ENCODE results near the gene PDE7B. TPM values are rescaled to one million over a fixed set of nuclear protein-coding genes. Genes with fewer than 3 reads are reported as not detected.

PDE7B gene
- total and polyA plus RNA-seq, 2 of the 13 experiments (the other 11 are each of a cell fraction or from before 2014, with no cell fraction given) = not detected

- Histone ChIP-seq H4K20me1 (ENCODE audit: insufficient read depth, low read length) (no peaks in the 10 kb centered on the region), H3K9me3 (ENCODE audit: low read length) (no peaks in the 10 kb centered on the region), H3K27ac (ENCODE audit: extremely low read length, insufficient read depth, low read length) (no peak overlapping the region), H3K4me2 (ENCODE audit: low read depth, low read length) (no peak overlapping the region), H3K4me1 (ENCODE audit: insufficient read depth, low read length) (no peaks in the 10 kb centered on the region), H3K9ac (ENCODE audit: insufficient read depth, low read depth, low read length) (no peak overlapping the region), H2AFZ (ENCODE audit: low read length) (no peak overlapping the region), H3K4me3 (replicated peaks in 1 of 3; ENCODE audit: insufficient read depth in 1 of 3, low read depth in 2 of 3, low read length in 3 of 3) (no peak overlapping the region), H3K27me3 (ENCODE audit: control insufficient read depth in 1 of 2, insufficient read depth in 2 of 2, low read length in 2 of 2) (no peaks in the 10 kb centered on the region), H3K79me2 (ENCODE audit: insufficient read depth, low read length) (no peaks in the 10 kb centered on the region), H3K36me3 (replicated peaks in 1 of 2; ENCODE audit: control insufficient read depth in 1 of 2, insufficient read depth in 2 of 2, low read length in 2 of 2) (no peaks in the 10 kb centered on the region)
- ATAC-seq = no peak
- no peak for DNase-seq (ENCODE audit: low spot score)
- intact Hi-C loops (cut with micrococcal nuclease; ENCODE audit: unreplicated experiment) = no loop called here
- BruUV-seq (replicated peaks) = no TSS peak
- POLR2A ChIA-PET = no interaction called here
- CTCF ChIA-PET (ENCODE audit: low intra/inter-chr PET ratio, low total read pairs) = no interaction called here
- FAIRE-seq = no peak
- 22% methylated on average over 3 of the region's 3 CpGs for WGBS (ENCODE audit: low lambda C conversion rate)
- in situ Hi-C loops (cut with HindIII; ENCODE audit: extremely low pct_ligation_motif_present, low pct_unique_long_range_greater_than_20kb) = no loop called here
- no peak for TF ChIP-seq ZNF253 (CRISPR knock-in tag; IDR thresholded peaks at IDR 0.05; ENCODE audit: borderline replicate concordance)
- no peak for TF ChIP-seq STAG1 (CRISPR knock-in tag; IDR thresholded peaks at IDR 0.05)
- TF ChIP-seq TCF7 (IDR thresholded peaks at IDR 0.05; ENCODE audit: low read depth) = no peak
- TF ChIP-seq, protein P1, sequence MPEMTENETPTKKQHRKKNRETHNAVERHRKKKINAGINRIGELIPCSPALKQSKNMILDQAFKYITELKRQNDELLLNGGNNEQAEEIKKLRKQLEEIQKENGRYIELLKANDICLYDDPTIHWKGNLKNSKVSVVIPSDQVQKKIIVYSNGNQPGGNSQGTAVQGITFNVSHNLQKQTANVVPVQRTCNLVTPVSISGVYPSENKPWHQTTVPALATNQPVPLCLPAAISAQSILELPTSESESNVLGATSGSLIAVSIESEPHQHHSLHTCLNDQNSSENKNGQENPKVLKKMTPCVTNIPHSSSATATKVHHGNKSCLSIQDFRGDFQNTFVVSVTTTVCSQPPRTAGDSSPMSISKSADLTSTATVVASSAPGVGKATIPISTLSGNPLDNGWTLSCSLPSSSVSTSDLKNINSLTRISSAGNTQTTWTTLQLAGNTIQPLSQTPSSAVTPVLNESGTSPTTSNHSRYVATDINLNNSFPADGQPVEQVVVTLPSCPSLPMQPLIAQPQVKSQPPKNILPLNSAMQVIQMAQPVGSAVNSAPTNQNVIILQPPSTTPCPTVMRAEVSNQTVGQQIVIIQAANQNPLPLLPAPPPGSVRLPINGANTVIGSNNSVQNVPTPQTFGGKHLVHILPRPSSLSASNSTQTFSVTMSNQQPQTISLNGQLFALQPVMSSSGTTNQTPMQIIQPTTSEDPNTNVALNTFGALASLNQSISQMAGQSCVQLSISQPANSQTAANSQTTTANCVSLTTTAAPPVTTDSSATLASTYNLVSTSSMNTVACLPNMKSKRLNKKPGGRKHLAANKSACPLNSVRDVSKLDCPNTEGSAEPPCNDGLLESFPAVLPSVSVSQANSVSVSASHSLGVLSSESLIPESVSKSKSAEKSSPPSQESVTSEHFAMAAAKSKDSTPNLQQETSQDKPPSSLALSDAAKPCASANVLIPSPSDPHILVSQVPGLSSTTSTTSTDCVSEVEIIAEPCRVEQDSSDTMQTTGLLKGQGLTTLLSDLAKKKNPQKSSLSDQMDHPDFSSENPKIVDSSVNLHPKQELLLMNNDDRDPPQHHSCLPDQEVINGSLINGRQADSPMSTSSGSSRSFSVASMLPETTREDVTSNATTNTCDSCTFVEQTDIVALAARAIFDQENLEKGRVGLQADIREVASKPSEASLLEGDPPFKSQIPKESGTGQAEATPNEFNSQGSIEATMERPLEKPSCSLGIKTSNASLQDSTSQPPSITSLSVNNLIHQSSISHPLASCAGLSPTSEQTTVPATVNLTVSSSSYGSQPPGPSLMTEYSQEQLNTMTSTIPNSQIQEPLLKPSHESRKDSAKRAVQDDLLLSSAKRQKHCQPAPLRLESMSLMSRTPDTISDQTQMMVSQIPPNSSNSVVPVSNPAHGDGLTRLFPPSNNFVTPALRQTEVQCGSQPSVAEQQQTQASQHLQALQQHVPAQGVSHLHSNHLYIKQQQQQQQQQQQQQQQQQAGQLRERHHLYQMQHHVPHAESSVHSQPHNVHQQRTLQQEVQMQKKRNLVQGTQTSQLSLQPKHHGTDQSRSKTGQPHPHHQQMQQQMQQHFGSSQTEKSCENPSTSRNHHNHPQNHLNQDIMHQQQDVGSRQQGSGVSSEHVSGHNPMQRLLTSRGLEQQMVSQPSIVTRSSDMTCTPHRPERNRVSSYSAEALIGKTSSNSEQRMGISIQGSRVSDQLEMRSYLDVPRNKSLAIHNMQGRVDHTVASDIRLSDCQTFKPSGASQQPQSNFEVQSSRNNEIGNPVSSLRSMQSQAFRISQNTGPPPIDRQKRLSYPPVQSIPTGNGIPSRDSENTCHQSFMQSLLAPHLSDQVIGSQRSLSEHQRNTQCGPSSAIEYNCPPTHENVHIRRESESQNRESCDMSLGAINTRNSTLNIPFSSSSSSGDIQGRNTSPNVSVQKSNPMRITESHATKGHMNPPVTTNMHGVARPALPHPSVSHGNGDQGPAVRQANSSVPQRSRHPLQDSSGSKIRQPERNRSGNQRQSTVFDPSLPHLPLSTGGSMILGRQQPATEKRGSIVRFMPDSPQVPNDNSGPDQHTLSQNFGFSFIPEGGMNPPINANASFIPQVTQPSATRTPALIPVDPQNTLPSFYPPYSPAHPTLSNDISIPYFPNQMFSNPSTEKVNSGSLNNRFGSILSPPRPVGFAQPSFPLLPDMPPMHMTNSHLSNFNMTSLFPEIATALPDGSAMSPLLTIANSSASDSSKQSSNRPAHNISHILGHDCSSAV (CRISPR knock-in tag; IDR thresholded peaks at IDR 0.05; ENCODE audit: borderline replicate concordance) = no peak
- no peak for TF ChIP-seq SIN3A (IDR thresholded peaks at IDR 0.05; ENCODE audit: borderline replicate concordance, low read depth, low read length)
- TF ChIP-seq, protein P2, sequence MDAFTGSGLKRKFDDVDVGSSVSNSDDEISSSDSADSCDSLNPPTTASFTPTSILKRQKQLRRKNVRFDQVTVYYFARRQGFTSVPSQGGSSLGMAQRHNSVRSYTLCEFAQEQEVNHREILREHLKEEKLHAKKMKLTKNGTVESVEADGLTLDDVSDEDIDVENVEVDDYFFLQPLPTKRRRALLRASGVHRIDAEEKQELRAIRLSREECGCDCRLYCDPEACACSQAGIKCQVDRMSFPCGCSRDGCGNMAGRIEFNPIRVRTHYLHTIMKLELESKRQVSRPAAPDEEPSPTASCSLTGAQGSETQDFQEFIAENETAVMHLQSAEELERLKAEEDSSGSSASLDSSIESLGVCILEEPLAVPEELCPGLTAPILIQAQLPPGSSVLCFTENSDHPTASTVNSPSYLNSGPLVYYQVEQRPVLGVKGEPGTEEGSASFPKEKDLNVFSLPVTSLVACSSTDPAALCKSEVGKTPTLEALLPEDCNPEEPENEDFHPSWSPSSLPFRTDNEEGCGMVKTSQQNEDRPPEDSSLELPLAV (CRISPR knock-in tag; conservative IDR thresholded peaks at IDR 0.05; ENCODE audit: low read depth) = no peak
- no peak for TF ChIP-seq BCLAF1 (IDR thresholded peaks at IDR 0.05)
- TF ChIP-seq SCMH1 (CRISPR knock-in tag; IDR thresholded peaks at IDR 0.05; ENCODE audit: borderline replicate concordance) = no peak
- TF ChIP-seq TBL1XR1 (IDR thresholded peaks at IDR 0.05; ENCODE audit: borderline replicate concordance, low read length, partially characterized antibody) = no peak
- TF ChIP-seq ZFP36 (IDR thresholded peaks at IDR 0.05; ENCODE audit: borderline replicate concordance, low read depth, low read length, partially characterized antibody) = no peak
These were observed 119.8 kb downstream of the PDE7B start for GRCh38 chr6:135971351-135971750.
